Cerebellar nuclear complex (tissue), 1 donor: Measurements from ENCODE around the gene SMAD7.
A peak's percentile ranks its signal among the peaks of the same experiment; 100 is the strongest.

Experiments
- DNase-seq, 2 experiments: peaks; one replicate each; lab custom pipeline; 2025; lab: John Stamatoyannopoulos, UW

Gene SMAD7

GRCh38 chr18:48914581-48915251 is 36.0 kb downstream of the SMAD7 start:
- no peak for DNase-seq

GRCh38 chr18:48913775-48914174 is 37.0 kb downstream of the SMAD7 start:
- no peak for DNase-seq

GRCh38 chr18:48913201-48913600 is 37.6 kb downstream of the SMAD7 start:
- no peak for DNase-seq

- DNase-seq, result no peak
These were observed 39.7 kb downstream of the SMAD7 start for GRCh38 chr18:48910972-48911545.

GRCh38 chr18:48909721-48910120 is 41.0 kb downstream of the SMAD7 start:
- DNase-seq, result no peak

DNA sequence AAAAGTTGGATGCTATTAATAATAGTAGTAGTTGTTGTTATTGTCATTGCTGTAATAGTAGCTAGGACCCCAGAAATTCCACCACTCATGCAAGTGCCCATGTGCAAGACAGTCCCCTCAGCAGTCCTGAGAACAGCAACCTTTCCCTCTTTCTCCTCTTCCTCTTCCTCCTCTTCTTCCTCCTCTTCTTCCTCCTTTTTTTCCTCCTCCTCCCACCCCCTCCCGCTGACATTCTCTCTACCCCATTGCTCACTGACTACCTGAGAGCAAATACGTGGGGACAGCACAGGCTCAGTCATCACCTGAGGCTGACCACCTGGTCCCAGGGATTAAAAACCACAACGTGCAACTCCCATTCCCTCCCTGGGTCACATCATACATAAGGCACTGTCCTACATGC is 41.8 kb downstream of the SMAD7 start:
- DNase-seq, result no peak

DNA sequence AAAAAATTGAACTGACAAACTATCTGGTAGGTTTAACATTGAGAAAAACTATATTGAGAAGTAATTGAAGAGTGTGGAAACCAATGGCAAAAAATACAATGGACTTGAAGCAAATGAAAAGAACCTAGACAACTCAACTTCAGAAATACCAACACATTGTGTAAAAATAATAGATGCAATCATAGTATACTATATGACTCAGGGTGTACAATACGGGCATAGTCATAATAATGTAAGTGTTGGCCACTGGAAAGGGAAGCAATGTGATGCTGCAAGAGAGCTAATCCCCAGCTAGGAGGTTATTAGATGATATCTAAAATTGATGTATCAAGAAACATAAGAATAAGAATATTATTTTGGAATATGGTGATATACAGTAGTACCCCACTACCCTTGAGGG is 45.3 kb downstream of the SMAD7 start:
- no peak for DNase-seq

DNA sequence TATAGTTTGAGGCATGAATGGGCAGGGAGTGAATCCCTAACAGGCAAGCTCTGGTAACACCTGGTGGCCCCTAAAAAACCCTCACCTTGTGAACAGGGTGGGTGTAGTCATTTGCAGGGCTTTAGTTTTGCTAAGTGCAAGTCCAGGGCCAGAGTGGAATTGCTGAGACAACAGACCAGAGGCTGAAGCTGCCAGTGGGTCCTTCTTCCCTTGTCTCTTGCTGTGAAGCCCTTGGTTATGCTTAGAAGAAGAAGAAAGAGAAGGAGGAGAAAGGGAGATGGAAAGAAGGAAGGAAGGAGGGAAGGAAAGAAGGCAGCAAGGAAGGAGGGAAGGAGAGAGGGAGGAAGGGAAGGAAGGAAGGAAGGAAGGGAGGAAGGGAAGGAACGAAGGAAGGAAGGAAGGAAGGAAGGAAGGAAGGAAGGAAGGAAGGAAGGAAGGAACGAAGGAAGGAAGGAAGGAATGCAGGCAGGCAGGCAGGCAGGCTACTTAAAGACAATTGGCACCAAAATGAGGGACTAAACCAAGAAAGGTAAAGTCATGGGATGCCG is 45.8 kb downstream of the SMAD7 start:
- DNase-seq, result no peak

GRCh38 chr18:48904091-48904490 is 46.7 kb downstream of the SMAD7 start:
- no peak for DNase-seq

DNA sequence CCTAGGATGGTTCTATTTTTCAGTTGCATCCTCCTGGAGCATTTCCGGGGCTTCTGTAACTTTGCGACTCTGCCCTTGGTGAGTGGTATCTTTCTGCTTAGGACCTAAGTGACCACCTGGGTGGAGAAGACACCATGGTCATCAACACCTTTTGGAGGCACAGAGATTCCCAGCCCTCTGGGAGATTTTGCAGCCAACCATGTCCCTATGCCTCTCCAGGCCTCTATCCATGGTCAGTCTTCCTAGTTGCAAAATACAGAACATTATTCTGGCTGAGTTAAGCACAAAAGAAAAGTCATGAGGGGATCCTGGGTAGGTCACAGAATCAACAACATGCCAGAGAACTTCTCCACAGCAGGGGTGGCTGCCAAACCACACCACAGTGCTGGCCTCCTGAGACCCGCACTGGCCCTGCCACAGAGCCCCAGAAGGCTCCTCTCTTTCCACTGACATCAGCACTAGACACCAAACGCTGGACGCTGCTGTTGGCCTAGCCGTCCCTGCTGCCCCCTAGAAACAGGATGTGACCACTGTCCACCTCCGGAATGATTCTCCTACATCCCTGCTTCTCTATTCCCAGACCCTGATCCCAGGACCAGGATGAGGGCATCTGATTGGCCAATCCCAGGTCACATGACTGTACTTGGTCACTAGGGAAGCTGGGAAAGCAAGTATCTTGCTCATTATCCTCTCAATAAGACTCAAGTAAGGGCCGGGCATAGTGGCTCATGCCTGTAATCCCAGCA is 47.7 kb downstream of the SMAD7 start:
- DNase-seq, result no peak

GRCh38 chr18:48902023-48902855 is 48.5 kb downstream of the SMAD7 start:
- no peak for DNase-seq

DNA sequence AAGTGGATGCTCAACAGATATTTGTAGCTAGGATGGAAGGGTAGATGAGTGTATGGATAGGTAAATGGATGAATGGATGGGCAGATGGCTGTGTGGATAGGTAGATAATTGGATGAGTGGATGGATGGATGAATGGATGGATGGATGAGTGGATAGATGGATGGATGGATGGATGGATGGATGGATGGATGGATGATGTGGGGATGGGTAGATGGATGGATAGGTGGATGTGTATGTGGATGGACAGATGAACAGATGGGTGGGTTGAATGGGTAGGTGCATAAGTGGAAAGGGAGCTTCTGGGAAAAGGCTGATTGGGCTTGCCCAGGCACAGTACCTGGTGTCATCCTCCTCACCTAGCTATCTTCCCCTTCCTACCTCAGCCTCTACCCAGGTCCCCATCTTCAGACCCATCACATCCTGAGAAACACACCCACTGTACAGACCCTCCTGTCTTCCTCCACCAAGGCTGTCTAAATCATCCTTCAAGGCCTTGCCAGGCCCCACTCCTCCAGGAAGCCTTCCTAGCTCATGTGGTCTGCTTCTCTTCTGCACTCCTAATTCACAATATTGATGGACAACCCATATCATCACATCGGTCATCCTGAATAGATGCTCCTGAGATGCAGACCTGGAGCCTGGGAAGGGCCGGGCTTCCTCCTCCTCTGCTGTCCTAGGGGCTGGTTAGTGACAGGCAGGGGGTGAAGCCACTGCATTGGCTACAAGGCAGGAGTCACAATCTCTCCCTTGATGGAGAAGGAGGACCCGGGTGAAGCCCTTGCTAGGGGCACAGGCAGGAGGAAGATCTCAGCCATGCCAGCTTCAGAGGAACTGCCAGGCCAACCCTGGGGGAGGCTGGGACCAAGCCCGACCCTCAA is 49.4 kb downstream of the SMAD7 start:
- no peak for DNase-seq

GRCh38 chr18:48900469-48900868 is 50.3 kb downstream of the SMAD7 start:
- DNase-seq, result no peak

DNA sequence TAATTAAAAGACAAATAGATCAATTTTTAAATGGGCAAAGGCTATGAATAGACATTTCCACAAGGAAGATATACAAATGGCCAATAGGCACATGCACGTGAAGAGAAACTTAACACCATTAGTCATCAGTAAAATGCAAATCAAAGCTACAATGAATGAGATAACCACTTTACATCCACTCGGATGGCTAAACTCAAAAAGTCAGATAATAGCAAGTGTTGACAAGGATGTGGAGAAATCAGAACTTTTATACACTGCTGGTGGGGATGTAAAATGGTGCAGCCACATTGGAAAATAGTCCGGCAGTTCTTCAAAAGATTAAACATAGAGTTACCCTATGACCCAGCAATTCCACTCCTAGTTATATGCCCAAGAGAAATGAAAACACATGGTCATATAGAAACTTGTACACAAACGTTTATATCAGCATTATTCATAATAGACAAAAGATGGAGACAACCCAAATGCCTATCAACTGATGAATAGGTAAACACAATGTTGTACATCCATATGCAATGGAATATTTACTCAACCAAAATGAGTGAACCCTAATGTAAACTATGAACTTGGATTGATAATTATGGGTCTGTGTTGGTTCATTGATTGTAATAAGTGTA is 51.1 kb downstream of the SMAD7 start:
- DNase-seq, result no peak

- no peak for DNase-seq
These were observed 52.2 kb downstream of the SMAD7 start for GRCh38 chr18:48898521-48898920.

DNA sequence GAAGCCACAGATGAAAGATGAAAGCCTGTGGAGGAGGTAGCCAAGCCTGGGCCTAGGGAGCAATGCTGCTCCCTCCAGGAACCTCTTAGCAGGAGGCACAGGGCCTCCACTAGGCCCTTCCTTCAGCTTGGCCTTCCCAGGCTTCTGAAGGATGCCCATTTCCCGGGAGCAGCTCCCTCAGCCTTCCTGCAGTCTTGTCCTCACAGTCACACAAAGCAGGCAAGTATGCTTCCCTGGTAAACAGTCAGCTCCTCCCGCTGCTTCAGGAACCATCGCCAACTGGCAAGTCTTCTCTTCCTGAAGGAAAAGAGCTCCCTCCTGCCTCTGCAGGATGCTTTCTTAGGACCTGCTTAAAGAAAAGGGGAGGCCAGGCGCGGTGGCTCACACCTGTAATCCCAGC is 53.2 kb downstream of the SMAD7 start:
- peak; percentile 29 to 30 for DNase-seq

GRCh38 chr18:48896875-48897511 is 53.8 kb downstream of the SMAD7 start:
- DNase-seq, result no peak

DNA sequence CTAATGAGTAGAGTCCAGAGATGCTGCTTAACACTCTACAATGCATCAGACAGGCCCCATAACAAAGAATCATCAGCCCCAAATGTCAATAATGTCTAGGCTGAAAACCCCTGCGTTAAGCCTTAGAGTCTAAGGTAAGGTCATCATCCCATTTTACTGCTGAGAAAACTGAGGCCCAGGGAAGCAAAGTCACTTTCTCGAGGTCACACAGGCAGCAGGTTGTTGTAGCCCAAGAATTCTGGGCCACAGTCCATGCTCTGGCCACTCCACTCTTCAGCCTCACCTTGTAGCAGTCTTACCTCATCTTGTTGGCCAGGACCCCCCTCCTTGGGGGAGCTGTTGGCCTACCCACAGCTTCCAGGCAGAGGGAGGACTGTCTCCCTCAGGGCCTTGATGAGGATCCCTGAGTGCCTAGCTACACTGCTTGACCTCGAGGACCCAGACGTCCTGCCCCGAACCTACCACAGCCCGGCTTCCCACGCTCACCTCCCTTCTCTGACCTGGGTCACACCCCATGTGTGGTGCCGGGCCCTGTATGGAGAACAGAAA is 54.4 kb downstream of the SMAD7 start:
- no peak for DNase-seq

DNA sequence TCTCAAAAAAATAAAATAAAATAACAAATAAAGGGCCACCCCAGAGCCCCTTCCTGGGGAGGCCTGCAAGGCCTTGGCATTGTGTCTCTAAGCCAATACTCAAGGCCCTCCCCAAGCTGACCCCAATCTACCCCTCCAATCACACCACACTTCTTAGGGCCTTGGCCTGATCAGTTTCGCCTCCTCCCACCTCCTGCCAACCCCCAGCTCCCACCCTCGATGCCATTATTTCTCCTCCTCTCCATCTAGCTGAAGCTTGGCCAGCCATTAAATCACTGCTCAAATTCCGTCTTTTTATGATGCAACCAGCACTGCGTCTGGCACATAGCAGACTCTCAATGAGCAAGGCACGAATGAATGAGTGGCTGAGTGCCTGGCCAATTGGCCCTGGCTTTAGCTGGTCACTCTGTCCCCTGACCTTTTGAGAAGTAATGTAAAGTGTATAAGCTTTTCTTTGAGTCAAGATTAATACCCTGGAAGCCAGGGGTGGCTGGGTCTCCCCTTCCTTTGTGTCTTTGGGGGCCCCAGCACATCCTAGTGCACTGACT is 55.9 kb downstream of the SMAD7 start:
- no peak for DNase-seq
